GM21528 (cell line): ENCODE results near the gene MYADML2.

Experiments
- ATAC-seq: cut with Tn5 transposase; IDR thresholded peaks from one replicate; pipeline ENCODE4 v1.9.1; 2021; ENCODE audit warnings: mild to moderate bottlenecking, moderate library complexity; ENCODE audit not compliant: unreplicated experiment, low FRiP score

The MYADML2 gene

GRCh38 chr17:81941484-81942166 lies 5.4 kb downstream of the MYADML2 start:
- no peak for ATAC-seq

- no peak for ATAC-seq
These were observed 6.2 kb downstream of the MYADML2 start for GRCh38 chr17:81940538-81941483.

- ATAC-seq, result no peak
These were observed 7.1 kb downstream of the MYADML2 start for GRCh38 chr17:81939881-81940385.

- no peak for ATAC-seq
These were observed 7.8 kb downstream of the MYADML2 start for GRCh38 chr17:81939218-81939617.

- ATAC-seq, result no peak
These were observed 11.3 kb downstream of the MYADML2 start for GRCh38 chr17:81935709-81936084.

- ATAC-seq, result no peak
These were observed 12.0 kb downstream of the MYADML2 start for GRCh38 chr17:81934850-81935708.

GRCh38 chr17:81934098-81934757 lies 12.8 kb downstream of the MYADML2 start:
- ATAC-seq, result no peak

GRCh38 chr17:81933178-81933699 lies 13.8 kb downstream of the MYADML2 start:
- no peak for ATAC-seq

- ATAC-seq, result no peak
These were observed 14.6 kb downstream of the MYADML2 start for GRCh38 chr17:81932333-81932983.

GRCh38 chr17:81931557-81932332 lies 15.3 kb downstream of the MYADML2 start:
- no peak for ATAC-seq

GRCh38 chr17:81931189-81931556 lies 15.9 kb downstream of the MYADML2 start:
- no peak for ATAC-seq

GRCh38 chr17:81930142-81931125 lies 16.6 kb downstream of the MYADML2 start:
- ATAC-seq, result no peak

- ATAC-seq, result no peak
These were observed 17.5 kb downstream of the MYADML2 start for GRCh38 chr17:81929253-81930141.

GRCh38 chr17:81928544-81929252 lies 18.3 kb downstream of the MYADML2 start:
- ATAC-seq, result no peak

- peak; percentile 43 for ATAC-seq
These were observed 19.1 kb downstream of the MYADML2 start, which contains the start of gene MAFG for GRCh38 chr17:81927653-81928543. Gene MAFG (minus strand): TSS chr17:81927735. CDS start chr17:81923185, 4,550 bp downstream.
